Ureter (tissue), 1 donor: Measurements from ENCODE around the gene PCDHB1. TPM values are rescaled to one million over a fixed set of nuclear protein-coding genes. Genes with fewer than 3 reads are reported as not detected.
A peak's percentile ranks its signal among the peaks of the same experiment; 100 is the strongest.
"Not testable (repeated sequence)": the region's sequence is repeated elsewhere in the genome, so short reads cannot be mapped to it uniquely, and the experiment has no call there.

ENCODE experiments used
- DNase-seq: peaks from one replicate; pipeline ENCODE4 v3.0.0-alpha.2; 2020; ENCODE audit warnings: low spot score
- total RNA-seq: library from RNA; stranded (reverse); gene quantifications from one replicate; pipeline ENCODE4 v1.2.4, GENCODE V29; 2023
- donor health status: DM: yes; HTN: yes; CAD: no.

Gene PCDHB1
- total RNA-seq, 1 donor from 2014 or later = 0.13 TPM

- peak; percentile 49 for DNase-seq
Observed at GRCh38 chr5:141084487-141084989, 33.4 kb downstream of the PCDHB1 start.

- DNase-seq = no peak
Observed at GRCh38 chr5:141094481-141095262, 43.5 kb downstream of the PCDHB1 start, which contains the start of gene PCDHB2. PCDHB2 (plus strand) TSS chr5:141094615; CDS start chr5:141094791, 176 bp downstream.

GRCh38 chr5:141095263-141095641 lies 44.1 kb downstream of the PCDHB1 start:
- no peak for DNase-seq

- not testable (repeated sequence) for DNase-seq
Observed at GRCh38 chr5:141096181-141096580, 45.0 kb downstream of the PCDHB1 start.

GRCh38 chr5:141096586-141096985 lies 45.4 kb downstream of the PCDHB1 start:
- DNase-seq = not testable (repeated sequence)

GRCh38 chr5:141100243-141100805 lies 49.1 kb downstream of the PCDHB1 start, which contains the start of gene PCDHB3:
PCDHB3 (plus strand) TSS chr5:141100473; CDS start chr5:141100650, 177 bp downstream.
- no peak for DNase-seq

GRCh38 chr5:141101059-141101458 lies 49.9 kb downstream of the PCDHB1 start:
- DNase-seq = no peak

- DNase-seq = not testable (repeated sequence)
Observed at GRCh38 chr5:141102070-141102469, 50.9 kb downstream of the PCDHB1 start.

GRCh38 chr5:141102471-141102870 lies 51.3 kb downstream of the PCDHB1 start:
- not testable (repeated sequence) for DNase-seq

GRCh38 chr5:141105350-141105749 lies 54.2 kb downstream of the PCDHB1 start:
- no peak for DNase-seq

Other genes with a start within 250 kb of the PCDHB1 start
- gene PCDHA4, start 244.3 kb upstream of the PCDHB1 start, total RNA-seq = 1.5 TPM
- 0.49 TPM for gene PCDHA5, start 229.8 kb upstream of the PCDHB1 start, total RNA-seq
- 0.96 TPM for gene PCDHA6, start 223.4 kb upstream of the PCDHB1 start, total RNA-seq
- 1.1 TPM for gene PCDHA7, start 217.1 kb upstream of the PCDHB1 start, total RNA-seq
- not detected for gene PCDHA8, start 210.2 kb upstream of the PCDHB1 start, total RNA-seq
- gene PCDHA9, start 203.0 kb upstream of the PCDHB1 start, total RNA-seq = 0.34 TPM
- 1.5 TPM for gene PCDHA10, start 195.5 kb upstream of the PCDHB1 start, total RNA-seq
- gene PCDHA11, start 182.4 kb upstream of the PCDHB1 start, total RNA-seq = 0.57 TPM
- 0.89 TPM for gene PCDHA12, start 176.1 kb upstream of the PCDHB1 start, total RNA-seq
- 0.42 TPM for gene PCDHA13, start 169.2 kb upstream of the PCDHB1 start, total RNA-seq
- 0.47 TPM for gene PCDHAC1, start 125.1 kb upstream of the PCDHB1 start, total RNA-seq
- 4.0 TPM for gene PCDHAC2, start 84.9 kb upstream of the PCDHB1 start, total RNA-seq
- 1.8 TPM for gene PCDHB2, start 43.2 kb downstream of the PCDHB1 start, total RNA-seq
- gene PCDHB3, start 49.1 kb downstream of the PCDHB1 start, total RNA-seq = 1.1 TPM
- gene PCDHB4, start 70.4 kb downstream of the PCDHB1 start, total RNA-seq = 2.2 TPM
- 2.9 TPM for gene PCDHB5, start 83.8 kb downstream of the PCDHB1 start, total RNA-seq
- 1.6 TPM for gene PCDHB6, start 98.7 kb downstream of the PCDHB1 start, total RNA-seq
- gene PCDHB7, start 121.3 kb downstream of the PCDHB1 start, total RNA-seq = 2.4 TPM
- gene PCDHB8, start 126.4 kb downstream of the PCDHB1 start, total RNA-seq = 1.7 TPM
- gene PCDHB16, start 131.0 kb downstream of the PCDHB1 start, total RNA-seq = 3.4 TPM
- gene PCDHB9, start 135.8 kb downstream of the PCDHB1 start, total RNA-seq = 1.9 TPM
- gene PCDHB10, start 141.0 kb downstream of the PCDHB1 start, total RNA-seq = 2.5 TPM
- gene PCDHB11, start 148.3 kb downstream of the PCDHB1 start, total RNA-seq = 2.1 TPM
- gene PCDHB12, start 157.3 kb downstream of the PCDHB1 start, total RNA-seq = 2.8 TPM
- gene PCDHB13, start 162.5 kb downstream of the PCDHB1 start, total RNA-seq = 6.2 TPM
- gene PCDHB14, start 172.0 kb downstream of the PCDHB1 start, total RNA-seq = 6.8 TPM
- 4.3 TPM for gene PCDHB15, start 194.0 kb downstream of the PCDHB1 start, total RNA-seq